CD4-positive, alpha-beta T cell treated with Interleukin-1 beta for 1 hour (primary cell): ENCODE data around the gene CNOT10.
A peak's percentile ranks its signal among the peaks of the same experiment; 100 is the strongest.
"Not testable (repeated sequence)": the region's sequence is repeated elsewhere in the genome, so short reads cannot be mapped to it uniquely, and the experiment has no call there.

Source experiments
- DNase-seq, 2 donors: peaks; one replicate each; pipeline ENCODE4 v3.0.0-alpha.2; 2020 to 2022

Gene CNOT10

GRCh38 chr3:32759342-32759741, 74.4 kb downstream of the CNOT10 start:
- no peak for DNase-seq

GRCh38 chr3:32764481-32764880, 79.5 kb downstream of the CNOT10 start:
- no peak for DNase-seq

GRCh38 chr3:32778389-32778788, 93.4 kb downstream of the CNOT10 start:
- no peak for DNase-seq

- no peak for DNase-seq
These were observed 95.2 kb downstream of the CNOT10 start for GRCh38 chr3:32780071-32780734.

GRCh38 chr3:32780735-32781210, 95.8 kb downstream of the CNOT10 start:
- DNase-seq = no peak

- peak; percentile 52 to 59 for DNase-seq
These were observed 96.4 kb downstream of the CNOT10 start for GRCh38 chr3:32781211-32781968.

- DNase-seq = not testable (repeated sequence)
These were observed 96.9 kb downstream of the CNOT10 start for GRCh38 chr3:32781969-32782270.

GRCh38 chr3:32782407-32782806, 97.4 kb downstream of the CNOT10 start:
- no peak for DNase-seq

GRCh38 chr3:32791833-32792232, 106.8 kb downstream of the CNOT10 start:
- no peak for DNase-seq

GRCh38 chr3:32794487-32795308, 109.7 kb downstream of the CNOT10 start:
- DNase-seq = no peak

- not testable (repeated sequence) for DNase-seq
These were observed 111.5 kb downstream of the CNOT10 start for GRCh38 chr3:32796384-32796950.

GRCh38 chr3:32797776-32798175, 112.8 kb downstream of the CNOT10 start:
- DNase-seq = no peak

GRCh38 chr3:32801440-32801839, 116.5 kb downstream of the CNOT10 start:
- not testable (repeated sequence) for DNase-seq

- DNase-seq = no peak
These were observed 128.2 kb downstream of the CNOT10 start for GRCh38 chr3:32813180-32813579.

- no peak for DNase-seq
These were observed 129.4 kb downstream of the CNOT10 start for GRCh38 chr3:32814361-32814760.

- no peak for DNase-seq
These were observed 131.0 kb downstream of the CNOT10 start for GRCh38 chr3:32815841-32816438.

GRCh38 chr3:32816439-32817256, 131.7 kb downstream of the CNOT10 start:
- DNase-seq = no peak

- DNase-seq = no peak
These were observed 132.2 kb downstream of the CNOT10 start for GRCh38 chr3:32817257-32817557.

GRCh38 chr3:32817558-32818228, 132.7 kb downstream of the CNOT10 start, which contains the start of gene TRIM71:
Gene TRIM71 (plus strand): TSS chr3:32817997. CDS start chr3:32818081, 84 bp downstream.
- no peak for DNase-seq

GRCh38 chr3:32818229-32818969, 133.4 kb downstream of the CNOT10 start:
- DNase-seq = no peak
